Thymus (tissue), 2 donors: ENCODE data around the gene SPIN3. TPM values are rescaled to one million over a fixed set of nuclear protein-coding genes. Genes with fewer than 3 reads are reported as not detected.

ENCODE experiments used
- polyA plus RNA-seq: library from polyadenylated mRNA; stranded (reverse); fragments of 200-250 nt; gene quantifications from one replicate; pipeline ENCODE4 v1.2.3, GENCODE V29; 2013
- total RNA-seq: library from RNA; stranded (reverse); fragments of 120-200 nt; gene quantifications from one replicate; pipeline ENCODE4 v1.2.4, GENCODE V29; 2013
- donor health status: healthy.

SPIN3 gene
- total and polyA plus RNA-seq, 2 donors = 4.2 to 7.4 TPM

Other genes starting within 250 kb of the SPIN3 start
- gene SPIN2B, start 126.0 kb upstream of the SPIN3 start, total RNA-seq = 11.9 TPM
- gene SPIN2B, start 126.0 kb upstream of the SPIN3 start, polyA plus RNA-seq = 15.9 TPM
- gene SPIN2A, start 141.9 kb upstream of the SPIN3 start, total RNA-seq = 0.66 TPM
- 0.66 TPM for gene SPIN2A, start 141.9 kb upstream of the SPIN3 start, polyA plus RNA-seq